Panc1 (cell line): Measurements from ENCODE around the gene PDHB.

Experiments
- CTCF ChIP-seq: fragments of 450-650 bp; IDR thresholded peaks from 2 replicates; pipeline ENCODE4 v1.5.1; 2017; ENCODE audit warnings: mild to moderate bottlenecking
- REST ChIP-seq, 2 experiments: IDR thresholded peaks; 2 replicates each; pipeline ENCODE4 v1.6.1; 2011 to 2012; ENCODE audit warnings: low read depth in 2 of 2, control low read depth in 1 of 2, low read length in 1 of 2, mild to moderate bottlenecking in 1 of 2, moderate library complexity in 1 of 2; ENCODE audit not compliant: insufficient read depth in 1 of 2

GRCh38 chr3:58394339-58394738 lies 39.3 kb downstream of the PDHB start:
- TF ChIP-seq REST (IDR thresholded peaks at IDR 0.05; ENCODE audit: insufficient read depth in 1 of 2, low read depth in 2 of 2, low read length in 1 of 2) = no peak
- TF ChIP-seq CTCF = no peak
